GM12878 (cell line): ENCODE data around the gene ACSF3. TPM values are rescaled to one million over a fixed set of nuclear protein-coding genes. Genes with fewer than 3 reads are reported as not detected.

ENCODE experiments used
- ATAC-seq: fragments of 200-7000 bp; cut with Tn5 transposase; 3 replicates; pipeline ENCODE4 v1.9.1; 2020; ENCODE audit warnings: mild to moderate bottlenecking, moderate library complexity
- BruUV-seq: library from RNA; stranded (reverse); fragments of 400-500 nt; replicated peaks from 2 replicates; lab custom pipeline; 2021; lab: Mats Ljungman, UMichigan
- CTCF ChIA-PET: fragments of 300-600 bp; sonication (Branson Sonifier 250); formaldehyde crosslinking; extraction: SDS; loops from one replicate; lab custom pipeline; 2021; ENCODE audit warnings: inconsistent platforms; lab: Yijun Ruan, JAX
- POLR2A ChIA-PET: fragments of 350-600 bp; formaldehyde crosslinking; extraction: SDS; loops from one replicate; lab custom pipeline; 2021; ENCODE audit warnings: inconsistent platforms; lab: Charles Lee
- RAD21 ChIA-PET: fragments of 300-600 bp; sonication (Branson Sonifier 250); formaldehyde crosslinking; loops from one replicate; lab custom pipeline; 2023; ENCODE audit warnings: antibody characterized with exemption; ENCODE audit not compliant: unreplicated experiment; lab: Charles Lee
- SMC1A ChIA-PET: fragments of 300-600 bp; sonication (Branson Sonifier 250); formaldehyde crosslinking; loops from one replicate; lab custom pipeline; 2023; ENCODE audit not compliant: unreplicated experiment, uncharacterized antibody; lab: Charles Lee
- DNase-seq: peaks from one replicate; pipeline ENCODE4 v3.0.0-alpha.2; 2011; ENCODE audit warnings: low read depth, low spot score
- FAIRE-seq: peaks from 3 replicates; lab custom pipeline; 2011; peaks lifted over from hg19 to GRCh38; lab: Jason Lieb, UNC
- H2AFZ ChIP-seq: 2 replicates; pipeline ENCODE4 v1.6.0; 2011; ENCODE audit warnings: low read depth, low read length, control low read depth; ENCODE audit not compliant: control insufficient read depth
- H3K27ac ChIP-seq: 2 replicates; pipeline ENCODE4 v1.5.1; 2011; ENCODE audit warnings: control low read depth; ENCODE audit not compliant: control insufficient read depth, insufficient read depth
- H3K27me3 ChIP-seq, 2 experiments: replicated peaks in 1 of 2; 2 replicates each; pipeline versions ENCODE4 v1.6.0 to v1.6.1; 2011; ENCODE audit warnings: low read length in 1 of 2; ENCODE audit not compliant: control insufficient read depth in 2 of 2, insufficient read depth in 2 of 2
- H3K36me3 ChIP-seq, 2 experiments: 2 replicates each; pipeline ENCODE4 v1.5.1; 2011; ENCODE audit warnings: low read length in 1 of 2; ENCODE audit not compliant: control insufficient read depth in 2 of 2, insufficient read depth in 2 of 2
- H3K4me1 ChIP-seq: 2 replicates; pipeline ENCODE4 v1.6.1; 2011; ENCODE audit warnings: mild to moderate bottlenecking, low read length, moderate library complexity, mixed read lengths; ENCODE audit not compliant: control insufficient read depth, insufficient read depth
- H3K4me2 ChIP-seq: 2 replicates; pipeline ENCODE4 v1.6.0; 2011; ENCODE audit warnings: control low read depth; ENCODE audit not compliant: control insufficient read depth, insufficient read depth
- H3K4me3 ChIP-seq: fragments of 200-600 bp; sonication (generic); 2 replicates; pipeline ENCODE4 v1.5.1; 2016
- H3K79me2 ChIP-seq: 2 replicates; pipeline ENCODE4 v1.6.0; 2011; ENCODE audit warnings: low read length; ENCODE audit not compliant: control insufficient read depth, insufficient read depth
- H3K9ac ChIP-seq: 2 replicates; pipeline ENCODE4 v1.8.0; 2011; ENCODE audit warnings: low read length, control low read depth, mixed read lengths; ENCODE audit not compliant: control insufficient read depth, insufficient read depth
- H3K9me3 ChIP-seq: replicated peaks from 3 replicates; pipeline ENCODE4 v1.5.1; 2011; ENCODE audit warnings: mild to moderate bottlenecking, low read length; ENCODE audit not compliant: control insufficient read depth, insufficient read depth
- H4K20me1 ChIP-seq: 2 replicates; pipeline ENCODE4 v1.6.0; 2011; ENCODE audit not compliant: control insufficient read depth, insufficient read depth
- KAT2A ChIP-seq: conservative IDR thresholded peaks from 2 replicates; pipeline ENCODE4 v1.6.1; 2011; ENCODE audit warnings: low read depth, low read length; ENCODE audit not compliant: control insufficient read depth
- SIN3A ChIP-seq: IDR thresholded peaks from 2 replicates; pipeline ENCODE4 v1.6.1; 2012; ENCODE audit warnings: low read depth, low read length, improper control_type of control experiment
- SIX5 ChIP-seq: IDR thresholded peaks from 2 replicates; pipeline ENCODE4 v1.6.1; 2011; ENCODE audit warnings: mild to moderate bottlenecking, low read depth, low read length, moderate library complexity; ENCODE audit not compliant: severe bottlenecking
- WGBS: methylation state at CpG from one replicate; pipeline ENCODE4 v1.1.6; 2016; ENCODE audit warnings: low lambda C conversion rate; ENCODE audit not compliant: insufficient replicate concordance, insufficient coverage; ENCODE audit errors: missing lambda C conversion rate; 5-methylcytosine and 5-hydroxymethylcytosine counted together
- in situ Hi-C: fragments of 300-500 bp; cut with MboI; formaldehyde crosslinking; loops from 9 replicates; pipeline ENCODE4 v1.14.3; 2018; ENCODE audit warnings: mixed read lengths
- intact Hi-C: fragments of 100-400 bp; cut with micrococcal nuclease; formaldehyde crosslinking; loops from one replicate; pipeline ENCODE4 v1.14.2; 2022; ENCODE audit not compliant: unreplicated experiment
- polyA plus RNA-seq, 11 experiments: library from polyadenylated mRNA; depleted of rRNA in 4 of 11; unstranded in 6 of 11; stranded (reverse) in 5 of 11; fragments of >200 nt; fragmentation: Nextera tagmentation in 4 of 11; fragmentation: Illumina TruSeq in 1 of 11; extraction: Ambion mirVana in 4 of 11; extraction: Trizol in 1 of 11; gene quantifications; 1 replicate in 1 of 11; 2 replicates in 10 of 11; pipeline versions ENCODE4 v1.2.1 to v1.2.3, GENCODE V29; 2011 to 2016; ENCODE audit warnings: inconsistent platforms in 2 of 11, missing spikeins in 2 of 11, low read depth in 1 of 11
- total RNA-seq, 4 experiments: library from RNA; depleted of rRNA in 3 of 4; stranded (reverse); fragments of >200 nt in 3 of 4; fragmentation: Illumina TruSeq in 1 of 4; extraction: Trizol in 1 of 4; gene quantifications; 2 replicates each; pipeline versions ENCODE4 v1.2.1 to v1.2.3, GENCODE V29; 2013 to 2021

Gene ACSF3
- total and polyA plus RNA-seq, 10 of the 15 experiments (the other 5 are each of a cell fraction or from before 2014, with no cell fraction given): 1.0 to 44.4 (median 25.8) TPM

GRCh38 chr16:89179656-89180315 is 86.1 kb downstream of the ACSF3 start:
- Histone ChIP-seq H3K27me3 (no peaks in the 10 kb centered on the region), H3K27ac (no peak overlapping the region), H3K36me3 (no peaks in the 10 kb centered on the region), H3K4me2 (no peak overlapping the region), H3K9me3 (no peaks in the 10 kb centered on the region), H3K4me3 (no peak overlapping the region), H3K79me2 (no peaks in the 10 kb centered on the region), H3K4me1 (no peaks in the 10 kb centered on the region), H3K9ac (no peak overlapping the region), H4K20me1 (no peaks in the 10 kb centered on the region), H2AFZ (no peak overlapping the region)
- no peak for TF ChIP-seq SIN3A
- no peak for TF ChIP-seq KAT2A
- ChIA-PET RAD21 (no interaction called here), SMC1A (no interaction called here), POLR2A (interaction anchor here (0.6 kb wide), 1 partner anchor 647 kb away, joined by 4 read pairs; no protein-coding TSS in a partner anchor), CTCF (interaction anchor here (0.6 to 1.2 kb wide), 3 partner anchors 13 to 442 kb away, joined by 3 to 4 read pairs (median 4); no protein-coding TSS in a partner anchor)
- in situ Hi-C loops (no loop called here), intact Hi-C loops (no loop called here)
- 52% methylated on average over 19 of the region's 25 CpGs for WGBS
- no peak for FAIRE-seq
- ATAC-seq: no peak
- BruUV-seq: no TSS peak
- DNase-seq: no peak

GRCh38 chr16:89183463-89183862 is 89.8 kb downstream of the ACSF3 start:
- RAD21 ChIA-PET: no interaction called here
- Histone ChIP-seq H3K36me3 (no peaks in the 10 kb centered on the region), H2AFZ (no peak overlapping the region), H3K4me2 (no peak overlapping the region), H3K79me2 (no peaks in the 10 kb centered on the region), H3K27ac (no peak overlapping the region), H3K4me1 (no peaks in the 10 kb centered on the region), H4K20me1 (no peaks in the 10 kb centered on the region), H3K9ac (no peak overlapping the region), H3K27me3 (no peaks in the 10 kb centered on the region), H3K4me3 (no peak overlapping the region), H3K9me3 (no peaks in the 10 kb centered on the region)
- SMC1A ChIA-PET: no interaction called here
- WGBS: 68% methylated on average over 13 of the region's 13 CpGs
- ATAC-seq (no peak), FAIRE-seq (no peak)
- POLR2A ChIA-PET: interaction anchor here (0.5 kb wide), 1 partner anchor 389 kb away, joined by 4 read pairs; no protein-coding TSS in a partner anchor
- CTCF ChIA-PET: no interaction called here
- TF ChIP-seq SIX5: no peak
- TF ChIP-seq, all 136 proteins: peak for 0
- intact Hi-C loops: no loop called here
- no peak for DNase-seq
- no TSS peak for BruUV-seq
- in situ Hi-C loops: no loop called here
